ENCODE data around the gene ZMYND8.
"Not testable (repeated sequence)": the region's sequence is repeated elsewhere in the genome, so short reads cannot be mapped to it uniquely, and the experiment has no call there.

Gene ZMYND8

DNA sequence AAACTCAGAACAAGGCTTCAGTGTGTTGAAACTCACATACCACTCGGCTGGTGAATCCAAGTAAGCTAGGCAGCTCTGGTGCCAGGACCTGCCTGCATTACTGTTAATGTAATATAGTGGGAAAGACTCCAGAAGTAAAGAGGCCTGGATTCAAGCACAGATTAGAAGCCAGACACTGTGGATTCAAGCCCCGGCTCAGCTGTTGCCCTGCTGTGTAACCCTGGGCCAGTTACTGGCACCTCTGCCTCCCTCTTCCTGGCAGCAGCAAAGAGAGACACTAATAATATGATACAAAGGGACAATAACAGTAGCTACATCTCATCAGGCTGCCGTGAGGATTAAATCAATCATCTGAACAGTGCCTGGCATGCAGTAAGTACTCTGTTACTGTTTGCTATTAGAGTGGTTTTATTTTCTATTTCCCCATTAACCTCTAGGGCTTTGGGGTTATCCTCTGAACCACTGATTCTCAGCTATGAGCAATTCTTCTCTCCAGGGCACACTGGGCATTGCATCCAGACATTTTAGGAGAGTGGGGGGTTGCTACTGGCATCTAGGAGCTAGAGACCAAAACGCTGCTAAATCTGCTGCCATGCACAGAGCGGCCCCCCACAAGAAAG lies 92.9 kb downstream of the ZMYND8 start:
- no peak for DNase-seq

- no peak for DNase-seq
These were observed 93.4 kb downstream of the ZMYND8 start for GRCh38 chr20:47263080-47263464.

DNA sequence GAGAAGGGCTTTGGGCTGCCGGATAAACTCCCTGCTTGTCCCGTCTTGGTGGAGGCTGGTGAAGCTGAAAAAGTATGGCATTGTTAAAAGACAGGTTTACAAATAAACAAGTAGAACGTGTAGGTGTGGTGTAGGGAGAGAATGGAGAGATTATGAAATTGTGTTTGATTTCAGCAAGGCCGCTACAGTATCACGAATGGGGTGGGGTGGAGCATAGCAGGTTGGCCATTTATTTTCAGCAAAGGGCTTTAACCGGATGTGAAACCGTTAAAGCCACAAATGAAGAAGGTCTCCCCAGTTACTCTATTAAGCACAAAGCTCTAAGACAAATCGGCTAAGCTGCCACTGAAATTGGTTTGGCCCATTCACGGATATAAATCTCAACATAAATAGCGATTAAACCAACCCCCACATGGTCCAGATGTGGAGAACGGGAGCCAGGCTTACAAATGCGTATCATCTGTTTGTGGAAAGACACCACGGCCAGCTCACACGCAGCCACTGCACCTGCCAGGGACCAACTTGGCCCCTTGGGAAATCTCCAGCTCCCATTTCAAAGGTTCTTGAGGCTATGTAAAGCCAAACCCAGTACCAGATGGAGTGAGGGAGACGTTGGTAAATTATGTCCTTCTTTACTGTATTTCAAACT lies 94.0 kb downstream of the ZMYND8 start:
- DNase-seq, result no peak

- DNase-seq, result no peak
These were observed 94.5 kb downstream of the ZMYND8 start for GRCh38 chr20:47262008-47262364.

- not testable (repeated sequence) for DNase-seq
These were observed 95.2 kb downstream of the ZMYND8 start for GRCh38 chr20:47261161-47261774.

DNA sequence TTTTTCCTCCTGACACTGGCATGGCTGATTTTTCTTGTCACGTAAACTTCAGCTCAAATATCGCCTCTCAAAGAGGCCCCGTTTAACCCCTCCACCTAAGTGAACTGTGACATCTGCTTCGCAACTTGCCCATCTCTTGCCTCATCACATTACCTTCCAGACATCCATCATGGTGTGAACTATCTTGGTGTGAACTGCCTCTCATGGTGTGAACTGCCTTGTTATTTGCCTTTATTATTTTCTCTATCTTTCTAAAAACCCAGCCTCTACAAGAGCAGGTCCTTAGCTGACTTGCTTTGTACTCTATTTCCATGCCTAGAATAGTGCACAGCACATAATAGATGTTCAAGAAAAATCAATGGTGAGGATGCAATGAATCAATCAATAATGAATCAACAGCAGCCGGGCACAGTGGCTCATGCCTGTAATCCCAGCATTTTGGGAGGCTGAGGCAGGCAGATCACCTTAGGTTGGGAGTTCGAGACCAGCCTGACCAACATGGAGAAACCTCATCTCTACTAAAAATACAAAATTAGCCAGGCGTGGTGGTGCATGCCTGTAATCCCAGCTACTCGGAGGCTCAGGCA lies 95.9 kb downstream of the ZMYND8 start:
- not testable (repeated sequence) for DNase-seq

DNA sequence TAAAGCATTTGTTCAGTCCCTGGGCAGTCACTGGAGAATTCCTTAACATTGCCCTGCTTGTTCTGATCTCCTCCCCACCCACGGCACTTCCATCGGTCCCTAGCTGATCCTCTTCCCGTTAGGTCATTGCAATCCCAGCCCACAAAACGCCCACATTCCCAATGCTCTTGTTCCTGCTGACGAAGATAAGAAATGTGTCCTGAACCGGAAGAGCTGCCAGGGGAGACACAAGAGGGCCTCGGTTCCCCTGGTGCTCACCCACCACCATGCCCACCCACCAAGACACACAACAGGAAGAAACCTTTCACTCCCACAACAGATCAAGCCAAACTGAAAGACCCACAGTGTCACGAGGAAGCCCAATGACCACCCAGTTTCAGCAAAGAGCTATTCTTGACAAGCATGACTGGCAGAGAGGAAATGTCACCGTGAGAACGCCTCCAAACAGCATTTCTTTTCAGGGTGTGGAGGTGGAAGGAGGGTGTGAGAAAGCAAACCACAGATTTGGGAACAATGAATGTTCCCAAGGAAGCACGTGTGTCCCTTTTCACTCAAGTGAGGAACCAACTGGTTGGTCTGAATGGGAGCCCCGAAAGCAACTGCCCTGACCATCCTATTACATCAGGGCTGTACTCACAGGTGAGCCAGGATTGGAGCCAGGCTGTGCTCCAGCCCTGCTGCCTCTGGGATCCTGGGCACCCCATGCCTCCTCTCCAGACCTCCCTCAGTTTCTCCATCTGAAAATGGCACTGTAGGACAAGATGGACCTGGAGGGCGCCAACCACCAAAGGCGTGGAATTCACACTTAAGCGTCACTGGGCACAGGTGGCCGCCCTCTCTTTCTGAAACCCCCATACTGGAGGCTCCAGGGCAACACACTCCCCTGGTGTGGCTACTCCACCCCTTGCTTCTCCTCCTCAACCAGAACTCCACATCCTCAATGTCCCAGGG lies 97.5 kb downstream of the ZMYND8 start:
- DNase-seq, result no peak

DNA sequence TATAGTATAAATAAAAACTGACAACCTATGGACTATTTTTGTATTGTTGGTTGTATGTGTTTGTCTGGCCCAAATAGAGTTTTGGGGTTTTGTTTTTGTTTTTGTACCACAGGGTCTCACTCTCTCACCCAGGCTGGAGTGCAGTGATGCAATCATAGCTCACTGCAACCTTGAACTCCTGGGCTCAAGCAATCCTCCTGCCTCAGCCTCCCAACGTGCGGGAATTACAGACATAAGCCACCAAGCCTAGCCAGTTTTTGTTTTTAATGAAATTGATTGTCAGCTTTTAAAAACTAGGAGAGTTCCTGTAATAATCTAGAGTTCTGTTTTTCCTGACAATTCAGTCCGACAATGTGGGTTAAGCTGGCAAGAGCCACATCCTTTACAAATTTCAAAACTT lies 98.7 kb downstream of the ZMYND8 start:
- no peak for DNase-seq

DNA sequence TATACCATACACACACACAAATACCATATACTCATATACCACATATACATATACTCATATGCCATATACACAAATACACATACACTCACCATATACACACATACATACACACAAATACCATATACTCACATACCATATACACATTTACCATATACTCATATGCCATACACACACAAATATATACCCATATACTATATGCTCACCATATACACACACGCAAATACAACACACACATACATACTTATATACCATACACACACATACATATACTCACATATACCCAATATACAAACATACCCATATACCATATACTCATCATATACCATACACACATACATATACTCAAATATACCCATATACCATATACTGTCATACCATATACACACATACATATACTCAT lies 99.2 kb downstream of the ZMYND8 start:
- DNase-seq, result no peak

- DNase-seq, result no peak
These were observed 99.7 kb downstream of the ZMYND8 start for GRCh38 chr20:47256668-47257236.

GRCh38 chr20:47253872-47254271 lies 102.6 kb downstream of the ZMYND8 start:
- no peak for DNase-seq

GRCh38 chr20:47252879-47253307 lies 103.6 kb downstream of the ZMYND8 start:
- no peak for DNase-seq

DNA sequence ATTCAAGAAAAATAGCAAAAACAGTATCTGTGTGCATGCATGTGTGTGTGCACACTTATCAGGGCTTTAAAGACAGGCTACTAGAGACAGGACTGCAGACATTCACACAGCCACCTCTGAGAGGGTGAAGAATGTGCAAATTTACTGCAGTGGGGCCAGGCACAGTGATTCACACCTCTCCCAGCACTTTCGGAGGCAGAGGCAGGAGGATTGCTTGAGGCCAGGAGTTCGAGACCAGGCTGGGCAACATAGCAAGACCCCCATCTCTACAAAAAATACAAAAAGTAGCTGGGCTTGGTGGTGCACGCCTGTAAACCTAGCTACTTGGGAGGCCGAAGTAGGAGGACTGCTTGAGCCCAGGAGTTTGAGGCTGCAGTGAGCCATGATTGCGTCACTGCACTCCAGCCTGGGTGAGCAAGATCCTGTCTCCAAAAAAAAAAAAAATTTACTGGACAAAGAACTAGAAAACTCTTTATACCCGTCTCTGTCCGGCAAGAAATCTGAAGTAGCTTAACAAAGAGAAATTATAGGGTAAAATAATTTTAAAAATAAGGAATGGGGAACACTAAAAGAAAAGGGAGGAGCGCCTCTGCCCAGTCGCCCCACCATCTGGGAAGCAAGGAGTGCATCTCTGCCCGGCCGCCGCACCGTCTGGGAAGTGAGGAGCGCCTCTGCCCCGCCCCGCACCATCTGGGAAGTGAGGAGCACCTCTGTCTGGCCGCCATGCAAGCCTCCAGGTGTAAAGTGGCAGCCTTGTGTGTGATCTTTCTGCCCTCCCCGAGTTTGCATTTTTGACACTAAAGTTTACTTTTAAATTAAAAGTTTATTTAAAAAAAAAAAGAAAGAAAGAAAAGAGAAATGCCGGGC lies 105.1 kb downstream of the ZMYND8 start:
- DNase-seq, result no peak

GRCh38 chr20:47250360-47250759 lies 106.1 kb downstream of the ZMYND8 start:
- no peak for DNase-seq

GRCh38 chr20:47249913-47250312 lies 106.6 kb downstream of the ZMYND8 start:
- no peak for DNase-seq

DNA sequence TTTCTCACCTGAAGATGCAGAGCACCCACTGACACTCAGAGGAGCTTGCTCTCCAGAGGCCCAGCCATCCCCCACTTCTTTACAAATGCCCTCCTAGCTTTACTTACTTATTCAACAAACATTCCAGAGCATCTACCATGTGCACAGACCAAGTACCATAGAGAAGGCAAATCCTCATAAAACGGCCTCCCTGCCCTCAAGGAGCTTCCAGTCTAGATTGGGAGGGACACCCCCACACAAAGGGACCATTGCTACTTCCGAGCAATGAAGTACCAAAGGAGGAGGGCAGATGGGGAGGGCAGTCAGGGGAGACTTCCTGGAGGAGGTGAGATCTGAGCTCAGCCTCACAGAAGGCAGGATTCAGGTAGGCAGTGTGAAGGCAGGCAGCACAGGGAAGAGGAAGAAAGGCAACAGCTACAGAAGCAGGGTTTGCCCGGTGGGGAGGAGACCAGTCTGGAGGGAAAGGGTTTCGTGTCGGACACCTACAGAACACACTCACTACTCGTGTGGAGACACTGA lies 108.0 kb downstream of the ZMYND8 start:
- DNase-seq, result no peak

- no peak for DNase-seq
These were observed 108.5 kb downstream of the ZMYND8 start for GRCh38 chr20:47247972-47248371.

DNA sequence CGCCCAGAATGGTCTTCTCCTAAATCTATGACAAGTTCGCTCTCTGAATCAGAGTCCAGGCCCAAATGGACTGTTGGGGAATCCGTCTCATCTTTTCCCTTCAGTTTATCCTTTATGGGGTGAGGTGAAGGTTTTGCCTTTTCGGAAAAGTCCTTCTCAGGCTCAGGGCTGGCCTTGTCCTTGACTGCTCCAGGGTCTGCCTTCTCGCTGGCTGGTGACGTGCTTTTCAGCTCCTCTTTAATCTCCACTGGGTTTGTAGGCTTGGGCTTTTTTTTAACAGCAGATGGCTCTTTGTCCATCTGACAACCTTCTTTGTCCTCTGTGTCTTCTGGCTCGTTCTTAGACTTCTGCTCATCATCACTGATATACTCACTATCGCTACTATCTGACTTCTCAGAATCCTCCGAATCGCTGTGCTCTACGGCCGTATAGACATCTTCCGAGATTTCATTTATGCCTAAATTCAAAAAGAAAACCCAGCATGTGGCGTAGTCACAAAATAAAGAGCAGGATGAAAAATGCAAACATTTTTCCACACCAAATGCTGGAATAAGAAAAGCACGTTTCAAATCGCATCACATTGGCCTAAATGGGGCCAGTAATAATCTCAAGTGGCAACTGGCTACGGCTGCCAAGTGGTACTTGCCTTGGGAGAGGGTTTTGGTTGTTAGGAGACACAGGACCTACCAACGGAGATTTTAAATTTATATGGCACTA lies 110.3 kb downstream of the ZMYND8 start:
- no peak for DNase-seq

GRCh38 chr20:47245166-47245565 lies 111.3 kb downstream of the ZMYND8 start:
- not testable (repeated sequence) for DNase-seq

DNA sequence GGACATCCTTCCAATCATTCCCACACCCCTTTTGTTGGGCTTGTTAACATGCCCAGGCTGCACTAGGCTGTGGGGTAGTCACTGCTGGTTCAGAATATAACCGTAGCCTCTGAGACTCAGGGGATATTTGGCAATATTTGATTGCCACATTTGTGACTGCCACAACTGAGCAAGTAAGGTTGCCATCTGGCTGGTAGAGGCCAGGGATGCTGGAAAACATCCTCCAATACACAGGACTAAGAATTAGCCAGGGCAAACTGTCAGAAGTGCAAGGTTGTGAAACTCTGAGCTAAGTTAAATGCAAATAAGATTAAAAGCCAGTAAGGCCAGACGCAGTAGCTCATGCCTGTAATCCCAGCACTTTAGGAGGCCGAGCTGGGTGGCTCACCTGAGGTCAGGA lies 112.0 kb downstream of the ZMYND8 start:
- no peak for DNase-seq

Data from hippocampal formation (tissue), 2 donors.